MM.1S (cell line): ENCODE results near the gene CASP12.

Source experiments
- DNase-seq: peaks from one replicate; pipeline ENCODE4 v3.0.0-alpha.2; 2015
- H2AFZ ChIP-seq: fragments of 300-600 bp; sonication (generic); 2 replicates; pipeline ENCODE4 v1.6.0; 2016; ENCODE audit warnings: antibody characterized with exemption, low read length
- H3F3A ChIP-seq: fragments of 300-600 bp; sonication (generic); 2 replicates; pipeline ENCODE4 v1.6.1; 2016; ENCODE audit warnings: mild to moderate bottlenecking, antibody characterized with exemption, low read length, moderate library complexity, mixed read lengths; ENCODE audit not compliant: insufficient read depth
- H3K27ac ChIP-seq: fragments of 300-600 bp; sonication (generic); 2 replicates; pipeline ENCODE4 v1.5.1; 2016; ENCODE audit warnings: mild to moderate bottlenecking, low read length
- H3K27me3 ChIP-seq: fragments of 300-600 bp; sonication (generic); replicated peaks from 2 replicates; pipeline ENCODE4 v1.6.0; 2016; ENCODE audit warnings: low read length; ENCODE audit not compliant: insufficient read depth
- H3K36me3 ChIP-seq: fragments of 300-600 bp; sonication (generic); replicated peaks from 2 replicates; pipeline ENCODE4 v1.6.1; 2016; ENCODE audit warnings: mild to moderate bottlenecking, low read length, mixed read lengths; ENCODE audit not compliant: insufficient read depth
- H3K4me1 ChIP-seq: fragments of 300-600 bp; sonication (generic); 2 replicates; pipeline ENCODE4 v1.6.1; 2016; ENCODE audit warnings: low read length, mixed read lengths
- H3K4me2 ChIP-seq: fragments of 300-600 bp; sonication (generic); 2 replicates; pipeline ENCODE4 v1.6.0; 2016; ENCODE audit warnings: low read depth, low read length
- H3K4me3 ChIP-seq: fragments of 300-600 bp; sonication (generic); 2 replicates; pipeline ENCODE4 v1.5.1; 2016; ENCODE audit warnings: low read length, mixed read lengths
- H3K79me2 ChIP-seq: fragments of 300-600 bp; sonication (generic); 2 replicates; pipeline ENCODE4 v1.6.1; 2016; ENCODE audit warnings: mixed run types, low read length, mixed read lengths
- H3K9ac ChIP-seq: fragments of 300-600 bp; sonication (generic); 2 replicates; pipeline ENCODE4 v1.6.1; 2016; ENCODE audit warnings: low read length, mixed read lengths
- H3K9me2 ChIP-seq: fragments of 300-600 bp; sonication (generic); replicated peaks from 2 replicates; pipeline ENCODE4 v1.6.1; 2016; ENCODE audit warnings: mild to moderate bottlenecking, low read length, mixed read lengths; ENCODE audit not compliant: insufficient read depth
- H3K9me3 ChIP-seq: fragments of 300-600 bp; sonication (generic); replicated peaks from 2 replicates; pipeline ENCODE4 v1.6.1; 2016; ENCODE audit warnings: mild to moderate bottlenecking, low read length, mixed read lengths; ENCODE audit not compliant: insufficient read depth
- H4K20me1 ChIP-seq: fragments of 300-600 bp; sonication (generic); 2 replicates; pipeline ENCODE4 v1.6.1; 2016; ENCODE audit warnings: mild to moderate bottlenecking, low read length, moderate library complexity, mixed read lengths; ENCODE audit not compliant: insufficient read depth
- CTCF ChIP-seq: fragments of 300-600 bp; sonication (generic); IDR thresholded peaks from 2 replicates; pipeline ENCODE4 v1.5.1; 2016; ENCODE audit warnings: antibody characterized with exemption, low read length, mixed read lengths
- EZH2 ChIP-seq: fragments of 300-600 bp; sonication (generic); optimal IDR thresholded peaks from 2 replicates; pipeline ENCODE3; 2017; ENCODE audit warnings: low read depth, mild to moderate bottlenecking, antibody characterized with exemption, low read length, mixed read lengths
- EZH2phosphoT487 ChIP-seq: fragments of 300-600 bp; sonication (generic); IDR thresholded peaks from 2 replicates; pipeline ENCODE4 v1.6.1; 2018; ENCODE audit warnings: antibody characterized with exemption, low read length

CASP12 gene

GRCh38 chr11:104836691-104837090 lies 61.6 kb downstream of the CASP12 start:
- no peaks in the 10 kb centered on the region for H3K4me1 ChIP-seq
- no peaks in the 10 kb centered on the region for H3K79me2 ChIP-seq
- no peak overlapping the region for H2AFZ ChIP-seq
- no peaks in the 10 kb centered on the region for H3K36me3 ChIP-seq
- H3K4me3 ChIP-seq: no peak overlapping the region
- H3F3A ChIP-seq: no peaks in the 10 kb centered on the region
- TF ChIP-seq EZH2phosphoT487 (no peak), CTCF (no peak), EZH2 (no peak)
- no peaks in the 10 kb centered on the region for H4K20me1 ChIP-seq
- H3K9ac ChIP-seq: no peak overlapping the region
- no peaks in the 10 kb centered on the region for H3K9me2 ChIP-seq
- H3K27ac ChIP-seq: no peak overlapping the region
- no peaks in the 10 kb centered on the region for H3K27me3 ChIP-seq
- DNase-seq: no peak
- no peak overlapping the region for H3K4me2 ChIP-seq
- H3K9me3 ChIP-seq: no peaks in the 10 kb centered on the region
